8988T (cell line): ENCODE data around the gene RIC8A.

Experiments
- DNase-seq: peaks from one replicate; pipeline ENCODE4 v3.0.0; 2011

The RIC8A gene

GRCh38 chr11:204587-205109 is 2.9 kb upstream of the RIC8A start:
- DNase-seq: no peak

GRCh38 chr11:205221-206001 is 2.1 kb upstream of the RIC8A start:
- DNase-seq: no peak

GRCh38 chr11:206002-206384 is 1.5 kb upstream of the RIC8A start:
- DNase-seq: no peak

GRCh38 chr11:206526-207207 is 841 bp upstream of the RIC8A start:
- DNase-seq: peak; percentile 70

GRCh38 chr11:207863-208180 is 314 bp downstream of the RIC8A start:
- no peak for DNase-seq

- peak; percentile 94 for DNase-seq
Measured at GRCh38 chr11:208181-208916, 841 bp downstream of the RIC8A start.

- peak; percentile 44 for DNase-seq
Measured at GRCh38 chr11:208917-209260, 1.4 kb downstream of the RIC8A start.

- no peak for DNase-seq
Measured at GRCh38 chr11:209275-210121, 2.0 kb downstream of the RIC8A start.

- peak; percentile 89 for DNase-seq
Measured at GRCh38 chr11:210122-210802, 2.8 kb downstream of the RIC8A start.

GRCh38 chr11:210803-211180 is 3.3 kb downstream of the RIC8A start:
- no peak for DNase-seq

- DNase-seq: no peak
Measured at GRCh38 chr11:211295-211694, 3.8 kb downstream of the RIC8A start.

GRCh38 chr11:211741-212140 is 4.2 kb downstream of the RIC8A start:
- DNase-seq: no peak

GRCh38 chr11:212150-213100 is 4.9 kb downstream of the RIC8A start:
- DNase-seq: no peak

- no peak for DNase-seq
Measured at GRCh38 chr11:213111-213510, 5.6 kb downstream of the RIC8A start.

- DNase-seq: no peak
Measured at GRCh38 chr11:214083-214482, 6.6 kb downstream of the RIC8A start.

- no peak for DNase-seq
Measured at GRCh38 chr11:215581-216037, 8.1 kb downstream of the RIC8A start.

- no peak for DNase-seq
Measured at GRCh38 chr11:216081-216974, 8.8 kb downstream of the RIC8A start.

- DNase-seq: no peak
Measured at GRCh38 chr11:217704-218103, 10.2 kb downstream of the RIC8A start.

GRCh38 chr11:218815-219593 is 11.5 kb downstream of the RIC8A start:
- DNase-seq: no peak
